Neural progenitor cell (in vitro differentiated cells): ENCODE data around the gene SPATA13.

Source experiments
- CTCF ChIP-seq: fragments of 200-600 bp; sonication (generic); IDR thresholded peaks from 2 replicates; pipeline ENCODE4 v1.5.1; 2017; ENCODE audit warnings: antibody characterized with exemption, mild to moderate bottlenecking
- EZH2phosphoT487 ChIP-seq: fragments of 200-600 bp; sonication (generic); IDR thresholded peaks from 2 replicates; pipeline ENCODE4 v1.6.1; 2017; ENCODE audit warnings: antibody characterized with exemption

- TF ChIP-seq EZH2phosphoT487 (no peak), CTCF (no peak)
Measured at GRCh38 chr13:24112791-24113190, 47.7 kb upstream of the SPATA13 start.
